Hair follicle dermal papilla cell (primary cell): ENCODE results near the gene GPR3. TPM values are rescaled to one million over a fixed set of nuclear protein-coding genes. Genes with fewer than 3 reads are reported as not detected.

Source experiments
- total RNA-seq: library from RNA; depleted of rRNA; stranded (reverse); fragments of >200 nt; gene quantifications from 2 replicates; pipeline ENCODE4 v1.2.3, GENCODE V29; 2012

GPR3 gene, protein sequence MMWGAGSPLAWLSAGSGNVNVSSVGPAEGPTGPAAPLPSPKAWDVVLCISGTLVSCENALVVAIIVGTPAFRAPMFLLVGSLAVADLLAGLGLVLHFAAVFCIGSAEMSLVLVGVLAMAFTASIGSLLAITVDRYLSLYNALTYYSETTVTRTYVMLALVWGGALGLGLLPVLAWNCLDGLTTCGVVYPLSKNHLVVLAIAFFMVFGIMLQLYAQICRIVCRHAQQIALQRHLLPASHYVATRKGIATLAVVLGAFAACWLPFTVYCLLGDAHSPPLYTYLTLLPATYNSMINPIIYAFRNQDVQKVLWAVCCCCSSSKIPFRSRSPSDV
- total RNA-seq: 0.36 and 0.65 TPM in 2 replicates

DNA sequence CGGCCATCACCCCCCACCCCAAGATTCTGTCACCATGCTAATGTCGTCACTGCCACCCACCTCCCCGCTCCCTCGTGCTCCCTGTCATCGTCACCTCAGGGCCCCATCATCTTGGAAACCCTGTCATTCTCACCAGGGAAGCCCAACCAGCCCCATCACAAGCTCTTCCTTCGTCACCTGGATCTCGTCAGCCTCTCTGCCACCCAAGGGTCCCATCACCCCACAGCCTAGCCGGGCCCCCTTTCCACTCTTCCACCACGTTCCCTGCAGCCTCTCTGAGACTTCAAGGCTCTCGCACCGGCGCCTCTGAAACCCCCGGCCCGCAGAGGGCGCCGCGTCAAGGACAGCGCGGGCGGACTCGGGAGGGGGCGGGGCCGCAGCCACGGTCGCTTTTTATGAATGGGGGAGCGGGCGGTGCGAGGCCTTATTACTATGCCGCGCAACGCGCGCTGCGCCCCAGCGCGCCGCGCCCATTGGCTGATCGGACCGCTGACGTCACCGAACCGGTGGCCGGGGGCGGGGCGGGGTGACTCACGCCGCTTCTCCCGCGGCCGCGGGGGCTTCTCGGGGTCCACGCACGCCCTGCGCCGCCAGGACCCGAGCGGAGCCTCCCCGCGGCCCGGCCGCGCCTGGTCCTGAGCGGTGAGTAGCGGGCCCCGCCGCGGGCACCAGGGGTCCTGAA, at the start of gene GPR3:
Gene GPR3, plus strand, starts transcription at position 527 of the 682 bp plus-strand sequence. CDS start 1,177 bp downstream, outside the sequence.

DNA sequence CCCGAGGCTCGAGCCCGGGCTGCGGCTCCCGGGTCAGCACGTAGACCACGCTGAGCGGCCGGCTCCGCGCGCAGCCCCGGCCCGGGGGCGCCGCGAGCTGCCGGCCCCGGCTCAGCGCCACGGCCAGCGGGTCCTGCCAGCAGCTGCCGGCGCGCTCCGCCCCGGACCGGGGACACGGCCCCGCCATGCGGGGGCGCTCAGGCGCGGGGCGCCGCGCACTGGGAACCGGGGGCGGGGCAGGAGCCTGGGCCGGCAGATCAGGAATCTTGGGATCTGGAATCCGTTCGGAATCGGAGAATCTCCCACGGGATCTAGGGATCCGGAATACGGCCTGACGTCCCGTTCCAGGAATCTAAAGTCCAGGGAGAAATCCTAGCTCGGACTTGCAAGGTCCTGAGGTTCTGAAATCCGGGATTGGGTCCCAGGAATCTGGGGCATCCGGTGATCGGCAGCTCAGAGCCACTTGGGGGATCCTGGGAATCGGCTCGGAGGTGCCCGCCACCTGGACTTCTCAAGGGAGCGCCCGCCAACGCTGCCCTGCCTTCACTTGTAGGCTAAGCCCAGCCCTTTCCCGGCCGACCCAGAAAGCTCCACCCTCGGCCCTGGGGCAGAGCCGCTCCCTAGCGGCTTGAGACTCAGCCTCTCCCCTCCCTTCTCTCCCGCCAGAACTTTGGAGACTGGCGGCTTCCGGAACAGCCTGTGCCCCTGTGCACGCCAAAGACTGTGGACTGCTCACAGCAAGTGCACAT, 25.8 kb upstream of the GPR3 start, which contains the start of gene MAP3K6:
Gene MAP3K6, minus strand, starts transcription at position 551 of the 749 bp plus-strand sequence. Its CDS starts 364 bp downstream, at position 187.

DNA sequence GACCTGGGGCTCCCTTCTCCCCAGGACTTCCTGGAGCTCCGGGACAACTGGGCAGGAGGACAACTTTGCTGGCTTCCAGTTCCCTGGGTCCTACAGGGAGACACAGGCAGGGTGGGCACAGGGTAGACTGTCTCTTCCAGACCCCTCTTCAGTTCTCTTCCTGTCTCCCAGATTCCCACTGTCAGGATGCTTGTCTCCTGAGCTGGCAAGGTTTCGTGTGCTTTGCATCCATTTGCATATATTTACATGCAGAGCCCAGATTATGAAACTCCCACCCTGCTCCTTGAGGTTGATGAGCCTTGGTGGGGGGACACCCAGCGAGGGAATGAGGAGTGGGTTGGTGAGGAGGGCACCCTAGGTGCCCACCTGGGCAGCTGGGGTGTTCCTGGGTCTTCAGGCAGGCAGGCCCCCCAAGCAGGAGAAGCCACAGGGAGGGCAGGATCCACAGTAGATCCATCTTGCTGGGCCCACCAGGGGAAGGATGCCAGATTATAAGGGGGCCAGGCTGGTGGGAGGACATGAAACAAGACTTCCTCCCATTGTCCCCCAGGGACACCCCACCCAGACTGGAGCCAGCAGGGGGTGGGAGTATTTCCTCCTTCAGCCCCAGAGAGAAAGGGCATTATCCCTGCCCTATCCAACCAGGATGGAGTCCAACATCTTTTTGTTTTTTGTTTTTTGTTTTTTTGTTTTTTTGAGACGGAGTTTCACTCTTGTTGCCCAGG, 17.9 kb upstream of the GPR3 start, which contains the start of gene FCN3:
Gene FCN3, minus strand, starts transcription at position 463 of the 725 bp plus-strand sequence. Its CDS starts 6 bp downstream, at position 457.

DNA sequence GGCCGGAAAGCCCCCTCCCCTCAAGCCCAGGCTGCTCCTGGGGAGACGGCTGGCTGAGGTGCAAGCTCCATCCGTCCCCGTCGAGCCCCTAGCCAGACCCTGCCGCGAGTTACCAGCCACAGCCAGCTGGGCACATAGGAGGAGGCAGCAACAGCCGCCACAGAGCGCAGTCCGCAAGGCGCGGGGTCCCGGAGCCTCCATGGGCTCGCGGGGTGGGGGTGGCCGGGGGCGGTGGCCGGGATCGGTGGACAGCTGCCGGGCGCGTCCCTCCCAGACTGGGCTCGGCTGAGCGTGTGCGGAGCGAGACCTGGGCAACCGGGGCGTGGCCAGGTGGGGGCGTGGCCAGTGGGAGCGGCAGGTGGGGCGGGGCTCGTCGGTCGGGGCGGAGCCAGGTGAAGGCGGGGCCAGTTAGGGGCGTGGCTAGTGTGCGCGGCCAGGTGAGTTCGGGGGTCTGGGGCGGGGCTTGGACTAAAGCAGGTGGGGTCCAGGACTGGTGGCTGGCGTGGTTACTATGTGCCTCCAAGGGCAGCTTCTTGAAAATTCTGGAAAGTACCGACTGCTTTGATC, 9.3 kb upstream of the GPR3 start, which contains the start of gene CD164L2:
Gene CD164L2, minus strand, starts transcription at position 295 of the 567 bp plus-strand sequence. Its CDS starts 94 bp downstream, at position 201.

Other genes starting within 250 kb of the GPR3 start
- 4.2 and 4.7 TPM in 2 replicates for gene SLC9A1, start 237.5 kb upstream of the GPR3 start, total RNA-seq
- 34.9 and 37.5 TPM in 2 replicates for gene WDTC1, start 158.0 kb upstream of the GPR3 start, total RNA-seq
- gene TMEM222, start 70.5 kb upstream of the GPR3 start, total RNA-seq: 36.5 and 37.0 TPM in 2 replicates
- gene SYTL1, start 50.6 kb upstream of the GPR3 start, total RNA-seq: 0.24 and 0.81 TPM in 2 replicates
- gene MAP3K6, start 25.7 kb upstream of the GPR3 start, total RNA-seq: 48.1 and 60.8 TPM in 2 replicates
- gene FCN3, start 17.8 kb upstream of the GPR3 start, total RNA-seq: not detected in 2 replicates
- not detected in 2 replicates for gene CD164L2, start 9.3 kb upstream of the GPR3 start, total RNA-seq
- gene WASF2, start 97.5 kb downstream of the GPR3 start, total RNA-seq: 26.1 and 28.7 TPM in 2 replicates
- 23.4 and 29.1 TPM in 2 replicates for gene AHDC1, start 211.5 kb downstream of the GPR3 start, total RNA-seq
- 0.49 and 0.61 TPM in 2 replicates for gene FGR, start 242.6 kb downstream of the GPR3 start, total RNA-seq